DND-41 (cell line): ENCODE data around the gene GOLPH3.

Experiments used
- ATAC-seq: fragments of 200-7000 bp; cut with Tn5 transposase; 3 replicates; pipeline ENCODE4 v1.9.1; 2021; ENCODE audit warnings: low read depth; ENCODE audit not compliant: insufficient read depth
- DNase-seq: peaks from one replicate; pipeline ENCODE4 v3.0.0-alpha.2; 2020
- H2AFZ ChIP-seq: 2 replicates; pipeline ENCODE4 v1.6.0; 2012; ENCODE audit warnings: low read depth, low read length
- H3K27ac ChIP-seq: 2 replicates; pipeline ENCODE4 v1.5.1; 2012; ENCODE audit warnings: low read length, inconsistent platforms
- H3K27me3 ChIP-seq: fragments of 200-600 bp; sonication (generic); 2 replicates; pipeline ENCODE4 v1.6.0; 2012; ENCODE audit warnings: low read length, mild to moderate bottlenecking, inconsistent platforms; ENCODE audit not compliant: insufficient read depth, poor library complexity
- H3K36me3 ChIP-seq: 2 replicates; pipeline ENCODE4 v1.5.1; 2012; ENCODE audit warnings: low read length, inconsistent platforms; ENCODE audit not compliant: insufficient read depth
- H3K4me1 ChIP-seq: 2 replicates; pipeline ENCODE4 v1.5.1; 2012; ENCODE audit warnings: mild to moderate bottlenecking, low read length; ENCODE audit not compliant: insufficient read depth
- H3K4me2 ChIP-seq: 2 replicates; pipeline ENCODE4 v1.6.0; 2012; ENCODE audit warnings: mild to moderate bottlenecking, moderate library complexity, low read length, inconsistent platforms; ENCODE audit not compliant: insufficient read depth
- H3K4me3 ChIP-seq, 2 experiments: fragments of 200-600 bp in 1 of 2; shearing (Covaris generic) in 1 of 2; 2 replicates each; pipeline ENCODE4 v1.5.1; 2012 to 2016; ENCODE audit warnings: inconsistent platforms in 2 of 2, low read length in 2 of 2, mild to moderate bottlenecking in 2 of 2, low read depth in 1 of 2, moderate library complexity in 1 of 2
- H3K79me2 ChIP-seq: 2 replicates; pipeline ENCODE4 v1.6.0; 2012; ENCODE audit warnings: low read length, inconsistent platforms; ENCODE audit not compliant: insufficient read depth
- H3K9ac ChIP-seq: 2 replicates; pipeline ENCODE4 v1.6.0; 2012; ENCODE audit warnings: low read depth, mild to moderate bottlenecking, inconsistent platforms, low read length, moderate library complexity
- H3K9me3 ChIP-seq: 2 replicates; pipeline ENCODE4 v1.5.1; 2012; ENCODE audit warnings: low read length, moderate library complexity, mild to moderate bottlenecking, inconsistent platforms; ENCODE audit not compliant: insufficient read depth, severe bottlenecking
- H4K20me1 ChIP-seq: 2 replicates; pipeline ENCODE4 v1.6.0; 2012; ENCODE audit warnings: low read length; ENCODE audit not compliant: insufficient read depth
- EZH2 ChIP-seq: IDR thresholded peaks from 3 replicates; pipeline ENCODE4 v1.6.1; 2012; ENCODE audit warnings: borderline replicate concordance, low read depth, mild to moderate bottlenecking, moderate library complexity, low read length, inconsistent platforms; ENCODE audit not compliant: severe bottlenecking
- TF ChIP-seq, protein P1 (sequence below): IDR thresholded peaks from 2 replicates; pipeline ENCODE4 v1.5.1; 2012; ENCODE audit warnings: borderline replicate concordance, low read length, moderate library complexity, mild to moderate bottlenecking; ENCODE audit not compliant: poor library complexity, severe bottlenecking; ENCODE audit errors: extremely low read depth

Gene GOLPH3

DNA sequence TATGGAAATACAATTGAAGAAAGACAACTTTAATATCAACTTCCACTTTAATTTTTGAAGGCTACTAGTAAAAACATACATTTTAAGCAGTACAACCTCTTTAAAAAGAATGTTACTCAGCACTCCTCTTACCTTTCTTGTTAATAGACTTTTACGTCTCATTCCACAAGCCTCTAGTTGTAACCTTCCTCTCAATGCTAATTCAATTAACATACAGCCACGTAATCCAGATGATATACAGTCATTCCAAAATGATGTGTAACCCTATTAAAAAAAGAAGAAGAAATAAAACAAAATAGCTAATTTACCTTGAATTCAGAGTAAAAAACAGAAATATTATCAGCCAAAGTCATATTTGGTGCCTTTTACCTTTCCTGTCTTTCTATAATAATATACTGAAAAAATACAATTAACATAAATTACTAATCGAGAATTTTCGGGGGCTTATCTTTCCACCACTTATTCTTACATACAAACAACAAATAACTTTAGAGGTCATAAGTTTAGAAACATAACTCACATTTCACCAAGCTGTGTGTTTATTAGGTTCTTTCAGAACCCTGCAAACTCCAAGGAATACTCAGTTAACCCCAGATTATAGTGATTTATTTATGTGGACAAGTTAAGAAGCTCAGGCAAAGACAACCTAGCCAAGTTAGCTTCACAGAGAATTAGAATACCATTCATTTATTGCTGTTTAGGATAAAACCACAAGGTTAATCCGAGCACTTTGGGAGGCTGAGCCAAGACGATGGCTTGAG lies 30.3 kb downstream of the GOLPH3 start:
- H3K79me2 ChIP-seq: peaks cover 77% of the 10 kb centered on the region
- H3K4me3 ChIP-seq: no peak overlapping the region
- H3K9ac ChIP-seq: no peak overlapping the region
- H3K27ac ChIP-seq: no peak overlapping the region
- H3K4me1 ChIP-seq: no peaks in the 10 kb centered on the region
- no peak overlapping the region for H2AFZ ChIP-seq
- no peak for TF ChIP-seq EZH2
- TF ChIP-seq, protein P1, sequence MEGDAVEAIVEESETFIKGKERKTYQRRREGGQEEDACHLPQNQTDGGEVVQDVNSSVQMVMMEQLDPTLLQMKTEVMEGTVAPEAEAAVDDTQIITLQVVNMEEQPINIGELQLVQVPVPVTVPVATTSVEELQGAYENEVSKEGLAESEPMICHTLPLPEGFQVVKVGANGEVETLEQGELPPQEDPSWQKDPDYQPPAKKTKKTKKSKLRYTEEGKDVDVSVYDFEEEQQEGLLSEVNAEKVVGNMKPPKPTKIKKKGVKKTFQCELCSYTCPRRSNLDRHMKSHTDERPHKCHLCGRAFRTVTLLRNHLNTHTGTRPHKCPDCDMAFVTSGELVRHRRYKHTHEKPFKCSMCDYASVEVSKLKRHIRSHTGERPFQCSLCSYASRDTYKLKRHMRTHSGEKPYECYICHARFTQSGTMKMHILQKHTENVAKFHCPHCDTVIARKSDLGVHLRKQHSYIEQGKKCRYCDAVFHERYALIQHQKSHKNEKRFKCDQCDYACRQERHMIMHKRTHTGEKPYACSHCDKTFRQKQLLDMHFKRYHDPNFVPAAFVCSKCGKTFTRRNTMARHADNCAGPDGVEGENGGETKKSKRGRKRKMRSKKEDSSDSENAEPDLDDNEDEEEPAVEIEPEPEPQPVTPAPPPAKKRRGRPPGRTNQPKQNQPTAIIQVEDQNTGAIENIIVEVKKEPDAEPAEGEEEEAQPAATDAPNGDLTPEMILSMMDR: no peak
- peaks cover 25% of the 10 kb centered on the region; the same call in 1 of the 2 replicates for H4K20me1 ChIP-seq
- DNase-seq (no peak), ATAC-seq (no peak)
- no peak overlapping the region for H3K4me2 ChIP-seq
- H3K9me3 ChIP-seq: no peaks in the 10 kb centered on the region
- H3K36me3 ChIP-seq: peaks cover 25% of the 10 kb centered on the region
- no peaks in the 10 kb centered on the region for H3K27me3 ChIP-seq

DNA sequence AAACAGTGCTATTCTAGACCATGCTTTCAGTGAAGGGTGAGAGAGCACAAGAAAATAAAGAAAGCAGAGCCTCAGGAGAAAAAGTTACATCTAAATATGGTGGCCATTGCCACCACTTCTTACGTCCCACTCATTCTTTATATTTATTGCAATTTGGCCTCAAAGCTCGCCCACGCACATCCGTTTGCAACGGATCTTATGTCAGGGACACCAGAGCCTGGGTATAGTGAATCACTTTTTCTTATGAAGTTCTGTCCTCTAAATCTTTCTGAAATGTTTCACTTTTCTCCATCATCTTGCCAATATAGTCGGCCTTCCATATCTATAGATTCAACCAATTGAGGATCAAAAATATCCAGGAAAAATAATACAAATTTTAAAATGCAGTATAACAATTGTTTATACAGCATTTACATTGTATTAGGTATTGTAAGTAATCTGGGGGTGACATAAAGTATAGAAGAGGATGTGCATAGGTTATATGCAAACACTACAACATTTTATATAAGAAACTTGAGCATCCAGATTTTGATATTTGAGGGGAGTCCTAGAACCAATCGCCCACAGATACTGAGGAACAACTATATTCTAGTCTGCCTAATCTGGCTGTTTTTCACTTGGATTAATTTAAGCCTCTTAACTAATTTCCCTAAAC lies 35.2 kb downstream of the GOLPH3 start:
- DNase-seq (no peak), ATAC-seq (no peak)
- Histone ChIP-seq H3K4me3 (no peak overlapping the region), H4K20me1 (peaks cover under 1% of the 10 kb centered on the region), H3K4me1 (no peaks in the 10 kb centered on the region), H3K79me2 (peaks cover 41% of the 10 kb centered on the region), H3K36me3 (peaks cover 29% of the 10 kb centered on the region; the same call in 1 of the 2 replicates), H3K9me3 (no peaks in the 10 kb centered on the region), H3K4me2 (no peak overlapping the region), H3K27ac (no peak overlapping the region), H2AFZ (no peak overlapping the region), H3K27me3 (no peaks in the 10 kb centered on the region), H3K9ac (no peak overlapping the region)
- TF ChIP-seq EZH2: no peak

DNA sequence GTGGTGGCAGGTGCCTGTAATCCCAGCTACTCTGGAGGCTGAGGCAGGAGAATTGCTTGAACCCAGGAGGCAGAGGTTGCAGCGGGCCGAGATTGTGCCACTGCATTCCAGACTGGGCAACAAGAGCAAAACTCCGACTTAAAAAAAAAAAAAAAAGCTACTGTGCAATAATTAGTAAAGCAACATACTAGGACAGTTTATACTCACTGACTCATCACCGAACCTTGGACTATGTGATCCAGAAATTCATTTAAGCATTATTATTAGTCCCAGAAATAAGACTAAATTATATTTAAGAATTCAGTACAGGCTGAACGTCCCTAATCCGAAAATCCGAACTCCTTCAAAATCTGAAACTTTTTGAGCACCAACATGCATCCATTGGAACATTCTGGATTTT lies 37.8 kb downstream of the GOLPH3 start:
- TF ChIP-seq, protein P1: no peak
- TF ChIP-seq EZH2: no peak
- Histone ChIP-seq H3K27ac (no peak overlapping the region), H3K9me3 (no peaks in the 10 kb centered on the region), H3K9ac (no peak overlapping the region), H4K20me1 (no peaks in the 10 kb centered on the region; the same call in none of the 2 replicates), H3K4me2 (no peak overlapping the region), H2AFZ (no peak overlapping the region), H3K79me2 (peaks cover 44% of the 10 kb centered on the region), H3K4me1 (no peaks in the 10 kb centered on the region), H3K36me3 (peaks cover 37% of the 10 kb centered on the region; the same call in 1 of the 2 replicates), H3K4me3 (no peak overlapping the region), H3K27me3 (no peaks in the 10 kb centered on the region)
- ATAC-seq: no peak
- DNase-seq: no peak

DNA sequence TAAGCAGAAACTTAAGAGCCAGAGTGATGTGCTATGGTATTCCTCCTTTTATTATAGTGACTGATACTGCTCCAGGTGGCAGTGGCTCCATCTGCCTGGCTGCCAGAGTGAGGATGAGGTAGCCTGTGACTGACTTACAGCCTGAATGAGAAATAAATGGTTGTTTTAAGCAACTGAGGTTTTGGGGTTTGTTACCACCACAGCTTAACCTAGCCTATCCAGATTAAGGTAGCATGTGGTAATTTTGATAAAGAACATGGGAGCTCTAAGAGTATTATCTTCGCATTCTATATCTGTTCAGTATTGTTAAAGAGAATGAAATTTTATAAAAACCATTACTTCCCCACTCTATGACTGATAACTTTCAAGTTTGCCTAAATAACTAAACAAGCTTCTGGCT lies 39.0 kb downstream of the GOLPH3 start:
- no peak overlapping the region for H3K9ac ChIP-seq
- H3K36me3 ChIP-seq: peaks cover 38% of the 10 kb centered on the region; the same call in 1 of the 2 replicates
- no peak overlapping the region for H3K27ac ChIP-seq
- H3K4me1 ChIP-seq: no peaks in the 10 kb centered on the region
- no peak overlapping the region for H3K4me2 ChIP-seq
- H3K4me3 ChIP-seq: no peak overlapping the region
- no peaks in the 10 kb centered on the region for H3K9me3 ChIP-seq
- DNase-seq (no peak), ATAC-seq (no peak)
- no peak for TF ChIP-seq EZH2
- TF ChIP-seq, protein P1: no peak
- H4K20me1 ChIP-seq: no peaks in the 10 kb centered on the region; the same call in none of the 2 replicates
- peaks cover 37% of the 10 kb centered on the region for H3K79me2 ChIP-seq
- H3K27me3 ChIP-seq: no peaks in the 10 kb centered on the region
- no peak overlapping the region for H2AFZ ChIP-seq
